ENCODE measurements around the gene RBM27. TPM values are rescaled to one million over a fixed set of nuclear protein-coding genes. Genes with fewer than 3 reads are reported as not detected.
"Not testable (repeated sequence)": the region's sequence is repeated elsewhere in the genome, so short reads cannot be mapped to it uniquely, and the experiment has no call there.

The RBM27 gene
- total RNA-seq, 2 donors from 2014 or later, result 12.5 to 13.7 TPM

DNA sequence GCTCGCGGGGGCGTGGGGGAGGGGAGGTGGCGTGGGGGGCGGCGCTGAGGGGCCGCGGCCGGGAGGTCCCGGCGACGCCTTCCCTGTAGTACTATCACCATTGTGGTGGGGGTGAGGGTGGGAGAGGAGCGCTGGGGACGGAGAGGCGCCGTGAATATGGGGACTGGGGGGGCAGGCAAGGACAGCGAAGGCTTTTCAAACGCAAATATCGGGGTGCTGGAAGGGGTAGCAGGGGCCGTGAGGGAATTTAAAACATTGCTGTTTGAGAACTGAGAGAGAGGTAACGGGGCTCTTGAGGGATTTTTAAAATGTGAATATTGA is 427 bp downstream of the RBM27 start:
- intact Hi-C loops (cut with DNase I), result no loop called here

DNA sequence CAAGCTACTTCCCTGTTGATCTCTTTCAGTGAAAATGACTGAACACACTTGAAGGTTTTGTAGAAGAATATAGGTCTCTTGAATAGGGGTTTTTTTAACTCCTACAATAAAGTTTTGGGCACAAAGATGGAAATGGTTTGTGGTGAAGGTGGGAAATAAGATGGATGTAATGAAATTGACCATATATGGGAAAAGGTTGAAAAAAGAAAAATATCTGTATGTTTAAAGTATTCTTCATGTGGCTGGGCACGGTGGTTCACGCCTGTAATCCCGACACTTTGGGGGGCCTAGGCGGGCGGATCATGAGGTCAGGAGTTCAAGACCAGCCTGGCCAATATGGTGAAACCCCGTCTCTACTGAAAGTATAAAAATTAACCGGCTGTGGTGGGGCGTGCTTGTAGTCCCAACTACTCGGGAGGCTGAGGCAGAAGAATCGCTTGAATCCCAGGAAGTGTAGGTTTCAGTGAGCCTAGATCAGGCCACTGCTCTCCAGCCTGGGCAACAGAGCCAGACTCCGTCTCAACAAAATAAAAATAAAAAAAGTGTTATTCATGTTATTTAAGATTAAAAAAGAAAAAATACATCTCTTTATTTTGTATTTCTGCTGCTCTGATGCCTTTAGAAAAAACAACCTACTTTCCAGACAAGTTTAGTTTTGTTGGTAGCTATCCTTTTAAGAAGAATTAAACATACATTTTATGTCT is 2.2 kb downstream of the RBM27 start:
- intact Hi-C loops (cut with DNase I), result no loop called here
- ATAC-seq (no peak), DNase-seq (no peak)

More for the DNA sequence above, 427 bp downstream of the RBM27 start:
- peak; percentile 32 to 35 for ATAC-seq
- DNase-seq, result no peak

DNA sequence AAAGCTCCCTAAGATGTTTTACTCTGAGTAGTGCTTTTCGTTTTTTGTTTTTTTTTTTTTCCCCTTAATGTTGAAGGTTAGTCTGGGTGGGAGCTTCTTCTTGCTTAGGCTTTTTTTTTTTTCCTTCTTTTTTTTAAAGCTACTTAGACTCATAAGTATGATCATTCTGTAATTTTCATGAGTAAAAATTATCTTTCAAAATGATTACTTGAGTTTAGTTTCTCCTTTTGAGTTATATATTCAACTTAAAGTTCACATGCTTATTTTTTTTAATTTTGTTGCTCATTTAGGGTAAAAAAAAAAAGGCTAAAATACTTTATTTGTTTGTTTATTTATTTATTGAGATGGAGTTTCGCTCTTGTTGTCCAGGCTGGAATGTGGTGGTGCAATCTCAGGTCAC is 2.9 kb downstream of the RBM27 start:
- no peak for DNase-seq
- intact Hi-C loops (cut with DNase I), result no loop called here

DNA sequence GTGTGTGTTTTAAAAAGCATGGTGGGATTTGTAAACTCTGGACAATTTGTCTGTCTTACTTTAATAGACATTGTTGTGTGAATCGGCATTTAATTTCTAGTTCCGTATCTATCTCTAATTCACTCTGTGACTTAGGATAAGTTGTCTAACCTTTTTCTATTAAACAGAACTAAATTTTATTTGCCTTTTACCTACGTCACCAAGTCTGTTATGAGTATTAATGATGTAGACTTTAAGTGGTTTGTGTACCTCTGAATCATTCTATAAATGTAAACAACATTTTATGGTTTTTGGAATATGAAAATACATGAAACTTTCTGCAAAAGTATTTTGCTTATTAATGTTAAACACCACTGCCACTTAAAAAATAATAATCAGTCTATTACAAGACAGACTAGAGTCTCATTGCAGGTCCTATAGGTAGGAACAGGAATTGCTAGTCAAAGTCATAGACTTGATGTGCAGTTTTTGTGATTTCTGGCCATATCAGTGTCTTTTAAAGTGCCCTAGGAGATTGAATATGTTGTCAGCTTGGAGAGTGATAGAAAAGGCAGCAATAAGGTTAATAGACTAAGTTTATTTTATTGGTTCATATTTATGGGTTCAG is 5.6 kb downstream of the RBM27 start:
- intact Hi-C loops (cut with DNase I), result no loop called here
- ATAC-seq (no peak), DNase-seq (no peak)

More for the DNA sequence above, 2.9 kb downstream of the RBM27 start:
- no peak for ATAC-seq

DNA sequence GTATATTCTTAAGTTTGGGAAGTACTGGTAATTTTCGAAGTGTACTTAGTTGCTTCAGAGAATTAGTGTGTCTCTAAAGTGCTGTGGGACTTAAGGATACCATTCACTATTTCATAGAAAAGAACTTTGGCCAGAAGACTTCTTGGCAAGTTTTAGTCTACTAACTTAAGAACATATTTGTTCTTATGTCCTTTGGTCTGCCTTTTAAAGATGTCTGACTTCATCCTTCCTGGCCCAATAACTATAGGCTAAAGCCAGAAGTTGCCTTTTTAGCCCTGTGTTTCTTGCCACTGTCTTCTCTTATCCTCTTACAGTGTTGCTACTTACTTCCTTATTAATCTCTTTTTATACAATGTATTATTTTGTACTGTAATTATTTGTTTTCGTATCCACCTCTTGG is 6.3 kb downstream of the RBM27 start:
- ATAC-seq (no peak), DNase-seq (no peak)
- intact Hi-C loops (cut with DNase I), result no loop called here

DNA sequence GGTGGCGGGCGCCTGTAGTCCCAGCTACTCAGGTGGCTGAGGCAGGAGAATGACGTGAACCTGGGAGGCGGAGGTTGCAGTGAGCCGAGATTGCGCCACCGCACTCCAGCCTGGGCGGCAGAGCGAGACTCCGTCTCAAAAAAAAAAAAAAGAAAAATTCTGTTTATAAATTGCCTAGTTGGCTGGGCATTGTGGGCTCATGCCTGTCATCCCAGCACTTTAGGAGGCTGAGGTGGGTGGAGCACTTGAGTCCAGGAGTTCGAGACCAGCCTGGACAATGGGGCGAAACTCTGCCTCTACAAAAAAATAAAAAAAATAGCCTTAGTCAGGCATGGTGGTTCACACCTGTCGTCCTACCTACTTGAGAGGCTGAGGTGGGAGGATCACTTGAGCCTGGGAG is 7.4 kb downstream of the RBM27 start:
- ATAC-seq; DNase-seq; intact Hi-C loops (cut with DNase I): not testable (repeated sequence)

DNA sequence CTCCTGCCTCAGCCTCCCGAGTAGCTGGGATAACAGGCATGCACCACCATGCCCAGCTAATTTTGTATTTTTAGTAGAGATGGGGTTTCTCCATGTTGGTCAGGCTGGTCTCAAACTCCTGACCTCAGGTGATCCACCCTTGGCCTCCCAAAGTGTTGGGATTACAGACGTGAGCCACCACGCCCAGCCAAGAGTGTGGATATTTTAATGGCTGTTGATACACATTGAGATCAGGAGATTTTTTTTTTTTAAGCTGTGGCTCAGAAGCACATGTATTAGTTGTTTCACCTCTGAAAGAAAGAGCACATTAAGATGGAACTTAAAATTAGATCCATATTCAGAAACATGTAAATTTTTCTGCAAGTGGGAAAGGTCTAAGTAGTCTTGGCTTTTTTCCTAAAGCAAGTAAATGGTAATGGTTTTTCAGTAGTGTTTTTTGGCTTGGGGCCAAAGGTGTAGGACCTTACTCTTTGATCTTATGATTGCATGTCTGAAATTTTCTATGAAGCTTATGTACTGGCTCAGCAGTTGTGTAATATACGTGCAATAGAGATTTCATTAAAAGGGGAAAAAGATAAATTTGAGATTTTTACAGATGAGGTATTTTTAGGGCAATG is 9.9 kb downstream of the RBM27 start:
- intact Hi-C loops (cut with DNase I), result no loop called here
- ATAC-seq (no peak), DNase-seq (no peak)

DNA sequence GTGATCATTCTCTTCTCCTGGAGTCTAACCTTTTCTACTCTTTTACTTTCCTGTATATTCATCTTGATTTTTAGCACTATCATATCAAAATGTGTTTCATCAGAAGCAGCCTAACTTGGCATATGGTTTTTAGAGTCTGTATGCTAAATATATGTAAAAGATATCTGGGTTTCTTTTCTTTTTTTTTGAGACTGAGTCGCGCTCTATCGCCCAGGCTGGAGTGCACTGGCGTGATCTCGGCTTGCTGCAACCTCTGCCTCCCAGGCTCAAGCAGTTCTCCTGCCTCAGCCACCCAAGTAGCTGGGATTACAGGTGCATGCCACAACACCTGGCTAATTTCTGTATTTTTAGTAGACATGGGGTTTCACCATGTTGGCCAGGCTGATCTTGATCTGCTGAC is 11.5 kb downstream of the RBM27 start:
- DNase-seq; intact Hi-C loops (cut with DNase I); ATAC-seq: not testable (repeated sequence)

DNA sequence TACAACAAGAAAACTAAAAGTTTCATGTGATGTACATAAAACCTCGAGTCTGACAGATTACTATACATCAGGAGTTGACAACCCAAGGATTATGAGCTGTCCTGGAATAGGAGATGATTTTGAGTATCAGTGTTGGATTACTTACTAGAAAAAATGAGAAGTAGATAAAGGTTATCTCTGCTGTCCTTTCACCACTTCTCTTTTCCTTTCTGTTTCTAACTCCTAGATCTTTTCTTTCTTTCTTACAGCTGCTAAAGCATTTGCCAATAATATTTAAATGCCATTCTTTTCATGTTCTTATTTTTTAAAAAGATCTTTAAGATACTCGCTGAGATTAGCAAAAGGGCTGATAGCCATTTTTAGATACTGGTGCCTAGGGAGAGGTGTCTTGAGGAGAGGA is 14.8 kb downstream of the RBM27 start:
- ATAC-seq (no peak), DNase-seq (no peak)
- intact Hi-C loops (cut with DNase I), result no loop called here

DNA sequence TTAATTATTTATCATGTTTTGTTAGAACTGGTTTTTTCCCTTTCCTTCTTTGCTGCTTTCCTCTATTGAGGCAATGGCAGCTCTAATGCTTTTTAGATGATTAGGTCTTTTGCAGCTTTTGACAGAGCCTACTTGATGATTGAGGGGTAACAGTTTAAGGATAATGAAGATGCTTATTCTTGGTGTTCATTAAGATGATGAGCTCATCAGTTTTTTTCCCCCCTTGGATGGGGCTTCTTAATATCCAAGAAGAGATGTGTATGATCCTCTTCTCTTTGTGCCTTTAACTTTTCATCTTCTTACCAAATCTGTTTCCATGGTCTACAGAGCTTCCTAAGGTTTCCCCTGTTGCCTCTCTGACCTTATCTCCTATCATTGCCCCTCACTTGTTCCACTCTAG is 15.8 kb downstream of the RBM27 start:
- no peak for ATAC-seq
- no peak for DNase-seq
- intact Hi-C loops (cut with DNase I), result no loop called here

DNA sequence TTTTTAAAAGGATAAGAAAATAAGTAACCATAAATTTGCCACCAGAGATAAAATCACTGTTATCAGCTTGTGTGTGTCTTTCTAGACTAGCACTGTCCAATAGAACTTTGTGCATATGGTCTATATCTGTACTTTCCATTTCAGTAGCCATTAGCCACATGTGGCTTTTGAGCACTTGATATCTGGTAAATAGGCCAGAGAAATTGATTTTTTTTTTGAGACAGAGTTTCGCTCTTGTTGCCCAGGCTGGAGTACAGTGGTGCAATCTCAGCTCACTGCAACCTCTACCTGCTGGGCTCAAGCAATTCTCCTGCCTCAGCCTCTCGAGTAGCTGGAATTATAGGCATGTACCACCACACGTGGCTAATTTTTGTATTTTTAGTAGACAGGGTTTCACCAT is 17.8 kb downstream of the RBM27 start:
- ATAC-seq, result no peak
- intact Hi-C loops (cut with DNase I), result no loop called here

DNA sequence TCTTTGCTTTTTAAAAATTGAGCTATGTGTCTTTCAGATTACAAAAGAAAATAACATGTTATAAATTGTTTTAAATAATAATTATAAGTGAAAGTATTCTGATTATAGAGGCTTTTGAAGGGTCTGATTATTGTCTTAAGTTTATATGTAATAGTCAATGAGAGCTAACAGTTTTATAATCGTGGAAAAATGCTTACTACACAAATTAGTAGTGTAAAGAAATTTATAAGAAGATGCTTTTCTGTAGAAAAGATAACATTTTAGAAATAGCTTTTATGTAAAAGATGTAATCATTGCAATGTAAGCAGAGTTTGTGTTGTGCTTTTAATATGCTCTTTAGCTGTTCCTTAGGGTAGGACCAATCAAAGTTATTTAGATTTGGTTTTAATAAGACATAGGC is 18.6 kb downstream of the RBM27 start:
- ATAC-seq (no peak), DNase-seq (no peak)
- intact Hi-C loops (cut with DNase I), result no loop called here

More for the DNA sequence above, 17.8 kb downstream of the RBM27 start:
- DNase-seq, result no peak

DNA sequence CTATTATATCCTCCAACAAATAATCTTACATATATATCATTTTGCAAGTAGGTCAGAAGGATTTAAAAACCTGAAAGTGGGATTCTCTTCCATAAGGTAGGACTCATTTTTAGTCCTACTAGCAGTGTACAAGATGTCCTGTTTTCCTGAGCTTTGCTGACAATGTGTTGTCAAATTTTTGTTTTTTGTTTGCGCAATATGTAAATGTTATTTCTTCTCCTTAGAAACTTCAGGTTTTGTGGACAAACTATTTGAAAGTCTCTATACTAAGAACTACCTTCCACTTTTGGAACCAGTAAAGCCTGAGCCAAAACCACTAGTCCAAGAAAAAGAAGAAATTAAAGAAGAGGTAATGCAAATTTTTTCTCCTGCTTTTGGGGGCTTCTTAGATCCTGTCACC is 19.8 kb downstream of the RBM27 start:
- DNase-seq (no peak), ATAC-seq (no peak)
- intact Hi-C loops (cut with DNase I), result no loop called here

DNA sequence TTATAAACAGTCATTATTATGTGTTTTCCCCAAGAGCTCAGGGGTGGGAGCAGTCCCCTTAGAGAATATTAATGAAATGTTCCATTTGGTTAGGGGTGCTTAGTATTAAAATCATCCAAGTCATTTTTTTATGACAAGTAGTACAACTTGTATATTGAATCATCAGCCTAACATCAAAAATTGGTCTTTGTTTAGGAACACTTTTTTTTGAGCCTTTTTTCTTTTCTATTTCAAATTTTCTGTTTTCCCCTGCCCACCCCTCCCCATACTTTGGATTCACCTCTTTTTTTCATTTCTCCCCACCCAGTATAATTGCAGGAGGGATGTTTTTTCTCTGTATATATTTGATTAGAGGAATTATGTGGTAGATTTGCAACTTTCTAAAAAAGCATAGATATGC is 25.8 kb downstream of the RBM27 start:
- ATAC-seq (no peak), DNase-seq (no peak)
- intact Hi-C loops (cut with DNase I), result no loop called here

DNA sequence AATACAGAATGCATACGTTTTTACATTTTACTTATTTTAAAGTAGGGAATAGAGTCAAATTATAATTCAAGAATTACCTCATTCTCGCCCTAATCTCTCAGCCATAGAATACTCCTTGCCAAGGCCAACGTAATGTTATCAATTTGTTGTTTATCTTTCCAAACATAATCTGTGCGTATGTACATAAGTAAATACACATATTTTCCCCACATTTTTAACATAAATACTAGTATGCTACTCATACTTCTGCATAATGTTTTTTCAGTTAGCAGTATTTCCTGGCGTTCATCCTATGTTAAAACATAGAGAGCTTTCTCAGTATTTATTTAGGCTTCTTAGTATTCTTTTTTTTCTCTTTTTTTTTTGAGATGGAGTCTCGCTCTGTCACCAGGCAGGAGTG is 28.8 kb downstream of the RBM27 start:
- intact Hi-C loops (cut with DNase I), result no loop called here
- no peak for ATAC-seq
- no peak for DNase-seq

DNA sequence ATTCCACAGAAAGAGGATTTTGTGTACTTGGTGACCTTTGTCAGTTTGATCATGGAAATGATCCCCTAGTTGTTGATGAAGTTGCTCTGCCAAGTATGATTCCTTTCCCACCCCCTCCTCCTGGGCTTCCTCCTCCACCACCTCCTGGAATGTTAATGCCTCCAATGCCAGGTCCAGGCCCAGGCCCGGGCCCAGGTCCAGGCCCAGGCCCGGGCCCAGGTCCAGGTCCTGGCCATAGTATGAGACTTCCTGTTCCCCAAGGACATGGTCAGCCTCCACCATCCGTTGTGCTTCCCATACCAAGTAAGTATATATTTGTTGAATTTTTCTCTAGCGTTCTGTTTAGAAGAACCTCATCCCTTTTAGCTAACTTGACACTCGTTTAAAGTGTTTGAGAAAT is 30.0 kb downstream of the RBM27 start:
- DNase-seq (no peak), ATAC-seq (peak; percentile 85 to 92)
- intact Hi-C loops (cut with DNase I), result no loop called here

DNA sequence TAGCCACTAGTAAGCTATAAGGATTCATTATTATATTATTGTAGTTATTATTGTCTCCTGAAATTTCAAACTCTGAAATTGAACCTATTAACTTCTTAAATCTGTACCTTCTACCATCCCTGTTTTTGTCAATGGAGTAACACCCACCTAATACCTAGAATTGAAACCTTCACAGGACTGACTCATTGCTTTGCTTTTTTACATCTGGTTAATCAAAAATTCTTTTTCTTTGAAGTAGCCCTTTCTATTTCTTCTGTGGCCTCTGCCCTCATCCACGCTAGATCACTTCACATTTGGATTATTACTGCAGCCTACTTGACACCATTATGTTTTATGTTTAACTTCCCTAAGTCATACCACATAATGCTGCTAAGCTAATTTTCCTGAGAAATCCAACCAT is 35.6 kb downstream of the RBM27 start:
- no peak for ATAC-seq
- intact Hi-C loops (cut with DNase I), result no loop called here
- no peak for DNase-seq

DNA sequence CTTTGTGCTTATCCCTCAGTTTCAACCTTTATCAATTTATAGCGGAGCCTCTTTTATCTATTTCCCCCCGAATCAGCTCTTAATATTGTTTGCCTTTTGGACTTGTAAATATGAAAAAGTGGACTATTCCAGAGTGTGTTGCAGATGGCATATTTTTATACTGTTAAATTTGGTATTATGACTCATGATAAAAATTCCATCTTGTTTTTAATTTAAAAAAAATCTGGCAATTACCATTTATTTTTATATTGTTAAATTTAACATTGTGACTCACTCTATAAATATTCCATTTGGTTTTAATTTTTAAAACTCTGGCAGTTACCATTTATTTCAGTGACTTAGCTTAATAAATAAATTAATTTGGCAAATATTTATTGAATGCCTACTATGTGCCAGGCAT is 37.5 kb downstream of the RBM27 start:
- intact Hi-C loops (cut with DNase I), result no loop called here
- no peak for DNase-seq
- no peak for ATAC-seq

DNA sequence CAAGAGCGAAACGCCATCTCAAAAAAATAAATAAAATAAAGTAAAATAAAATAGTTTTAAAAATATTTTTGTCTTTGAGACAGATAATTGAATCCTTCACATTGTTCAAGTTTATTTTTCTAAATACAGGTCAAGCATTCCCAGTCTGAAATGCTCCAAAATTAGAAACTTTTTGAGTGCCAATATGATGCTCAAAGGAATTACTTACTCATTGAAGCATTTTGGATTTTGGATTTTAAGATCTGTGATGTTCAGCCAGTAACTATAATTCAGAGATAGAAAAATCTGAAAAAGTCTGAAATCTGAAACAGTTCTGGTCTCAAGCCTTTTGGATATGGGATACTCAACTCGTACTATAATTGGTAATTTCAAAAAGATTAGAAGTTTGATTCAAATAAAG is 39.8 kb downstream of the RBM27 start:
- intact Hi-C loops (cut with DNase I), result no loop called here
- no peak for ATAC-seq
- DNase-seq, result no peak

DNA sequence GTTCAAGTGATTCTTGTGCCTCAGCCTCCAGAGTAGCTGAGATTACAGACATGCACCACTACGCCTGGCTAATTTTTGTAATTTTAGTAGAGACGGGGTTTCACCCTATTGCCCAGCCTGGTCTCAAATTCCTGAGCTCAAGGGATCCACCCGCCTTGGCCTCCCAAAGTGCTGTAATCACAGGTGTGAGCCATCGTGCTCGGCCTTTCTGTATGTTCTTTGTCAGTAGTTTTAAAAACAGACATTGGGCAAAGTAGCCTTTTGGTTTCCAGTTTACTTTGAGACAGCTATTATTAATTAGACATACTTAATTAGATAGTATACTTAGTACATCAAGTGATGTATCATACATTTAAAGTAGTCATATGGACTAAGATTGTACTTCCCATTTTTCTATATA is 45.2 kb downstream of the RBM27 start:
- ATAC-seq, result no peak
- DNase-seq, result no peak
- intact Hi-C loops (cut with DNase I), result no loop called here

DNA sequence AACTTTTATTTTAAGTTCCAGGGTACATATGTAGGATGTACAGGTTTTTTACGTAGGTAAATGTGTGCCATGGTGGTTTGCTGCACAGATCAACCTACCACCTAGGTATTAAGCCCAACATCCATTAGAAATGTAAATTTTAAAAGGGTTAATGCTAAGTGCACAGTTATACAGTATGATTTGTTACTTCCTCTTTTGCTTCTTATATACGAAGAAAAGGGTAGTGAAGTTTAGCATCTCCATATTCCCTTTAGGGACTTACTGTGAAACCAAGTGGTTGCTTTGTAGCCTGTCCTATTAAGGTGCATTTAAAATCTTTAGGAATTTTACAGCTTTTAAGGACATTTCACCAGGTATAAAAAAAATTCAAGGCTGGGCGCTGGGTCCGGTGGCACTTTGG is 46.4 kb downstream of the RBM27 start:
- ATAC-seq (no peak), DNase-seq (no peak)
- intact Hi-C loops (cut with DNase I), result no loop called here
